Iris pigment epithelial cell (primary cell): ENCODE measurements around the gene FOXO3.
"Not testable (repeated sequence)": the region's sequence is repeated elsewhere in the genome, so short reads cannot be mapped to it uniquely, and the experiment has no call there.

ENCODE experiments used
- DNase-seq: peaks from one replicate; pipeline ENCODE4 v3.0.0-alpha.2; 2011; ENCODE audit warnings: low read depth

Gene FOXO3

GRCh38 chr6:108556250-108556649 lies 4.5 kb upstream of the FOXO3 start:
- DNase-seq, result no peak

DNA sequence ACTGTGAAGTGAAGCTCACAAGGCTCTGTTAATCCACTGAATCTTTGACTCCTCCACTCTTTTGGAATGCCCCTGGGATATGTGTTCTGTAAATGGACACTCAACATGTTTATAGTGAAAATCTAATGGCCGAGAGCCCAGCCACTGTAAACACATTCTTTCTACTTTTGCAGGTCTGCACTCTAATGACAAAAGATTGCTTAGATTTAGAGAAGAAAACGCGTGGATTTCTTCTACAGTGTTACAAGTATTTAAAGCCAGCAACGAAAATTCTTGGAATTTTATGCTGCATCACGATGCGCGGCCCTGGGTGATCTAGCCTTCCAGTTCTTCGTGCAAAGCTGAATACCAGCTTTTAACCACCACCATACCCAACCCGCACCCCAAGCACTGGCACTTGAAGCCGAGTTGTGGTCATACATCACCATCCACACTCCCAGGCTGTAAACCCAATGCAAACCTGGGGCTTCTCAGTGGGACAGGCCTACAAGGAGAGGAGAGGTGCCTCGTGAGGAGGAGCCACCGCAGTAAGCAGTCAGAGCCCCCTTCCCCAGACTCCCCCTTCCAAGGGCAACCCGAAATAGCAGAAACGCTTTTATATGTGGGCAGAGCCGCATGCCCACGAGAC lies 3.7 kb upstream of the FOXO3 start:
- peak; percentile 76 for DNase-seq

DNA sequence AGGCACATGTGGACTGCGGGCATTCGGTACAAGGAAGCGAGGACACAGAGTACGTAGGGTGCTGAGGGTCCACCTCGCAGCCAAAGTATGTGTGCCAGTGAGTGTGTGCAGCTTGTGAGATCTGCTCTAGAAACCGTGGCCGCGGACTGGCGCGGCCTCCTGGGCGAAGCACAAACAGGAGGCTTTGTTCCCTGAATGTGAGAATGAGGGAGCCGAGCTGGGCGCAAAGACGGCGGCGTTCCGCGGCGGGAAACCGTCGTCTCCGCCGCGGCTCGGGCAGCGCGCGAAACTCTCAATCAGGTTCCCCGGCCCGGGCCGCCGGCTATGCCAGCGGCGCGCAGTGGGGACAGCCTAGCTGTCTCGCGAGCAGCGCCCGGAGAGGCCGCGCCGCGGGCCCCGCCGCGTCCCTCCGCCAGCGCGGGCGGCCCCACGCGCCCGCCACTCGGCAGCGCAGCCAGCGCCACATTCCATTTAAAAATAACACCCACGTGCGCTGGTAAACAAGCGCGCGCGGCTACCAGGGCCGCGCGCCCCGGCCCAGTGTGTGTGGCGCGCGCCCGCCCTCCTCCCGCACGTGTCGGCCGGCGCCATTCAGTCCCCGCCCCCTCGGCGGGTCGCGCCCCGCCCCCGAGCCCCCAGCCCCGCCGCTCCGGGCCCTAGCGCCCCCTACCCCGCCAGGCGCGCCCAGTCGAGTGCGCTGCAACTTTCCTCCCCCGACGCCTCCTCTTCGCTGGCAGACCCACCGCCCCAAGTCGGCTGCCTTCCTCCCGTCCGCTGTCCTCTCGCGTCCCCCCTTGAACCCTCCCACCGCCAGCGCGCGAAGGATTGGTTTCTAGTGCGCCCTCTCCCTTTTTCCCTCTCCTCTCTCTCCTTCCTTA lies 3.0 kb upstream of the FOXO3 start:
- DNase-seq, result peak; percentile 65

- peak; percentile 100 for DNase-seq
These were observed 2.2 kb upstream of the FOXO3 start for GRCh38 chr6:108558372-108559096.

- peak; percentile 86 for DNase-seq
These were observed 1.4 kb upstream of the FOXO3 start for GRCh38 chr6:108559097-108559883.

- DNase-seq, result peak; percentile 74
These were observed 744 bp upstream of the FOXO3 start for GRCh38 chr6:108559884-108560462.

- not testable (repeated sequence) for DNase-seq
These were observed 561 bp downstream of the FOXO3 start for GRCh38 chr6:108561309-108561647.

DNA sequence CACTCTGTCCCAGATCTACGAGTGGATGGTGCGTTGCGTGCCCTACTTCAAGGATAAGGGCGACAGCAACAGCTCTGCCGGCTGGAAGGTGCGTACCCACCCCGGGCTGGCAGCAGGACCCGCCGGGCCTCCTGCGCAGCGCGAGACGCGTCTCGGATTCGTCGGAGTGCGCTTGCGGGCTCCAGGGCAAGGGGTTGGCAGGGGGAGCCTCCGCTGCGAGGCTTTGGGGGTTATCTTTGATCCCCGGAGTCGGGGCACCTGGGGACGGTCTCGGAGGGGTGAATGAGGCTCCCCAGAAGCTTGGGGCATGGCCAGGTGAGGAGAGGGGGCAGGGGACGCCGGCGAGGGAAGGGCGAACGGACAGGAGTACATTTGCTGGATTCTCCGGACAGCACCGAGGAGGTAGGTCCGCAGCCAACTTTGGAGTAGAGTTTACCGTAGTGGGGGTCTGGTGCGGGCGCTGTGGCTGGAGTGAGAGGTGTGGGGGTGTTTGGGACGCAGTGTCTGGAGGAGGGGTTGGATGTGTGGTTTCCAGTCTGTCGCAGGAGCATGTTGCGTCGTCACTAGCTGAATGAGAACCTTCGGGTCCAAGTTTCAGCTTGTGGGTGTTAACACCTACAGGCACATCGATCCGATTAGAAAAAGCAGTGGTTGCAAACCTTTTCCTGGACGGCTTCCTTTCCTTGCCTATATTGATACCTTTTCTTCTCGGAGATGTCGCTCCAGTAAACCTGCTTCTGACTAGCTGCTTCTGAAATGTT lies 1.2 kb downstream of the FOXO3 start:
- DNase-seq, result peak; percentile 28

GRCh38 chr6:108562503-108562993 lies 1.8 kb downstream of the FOXO3 start:
- DNase-seq, result peak; percentile 82

GRCh38 chr6:108563292-108563691 lies 2.6 kb downstream of the FOXO3 start:
- DNase-seq, result no peak

- DNase-seq, result peak; percentile 92
These were observed 3.5 kb downstream of the FOXO3 start for GRCh38 chr6:108564178-108564577.

DNA sequence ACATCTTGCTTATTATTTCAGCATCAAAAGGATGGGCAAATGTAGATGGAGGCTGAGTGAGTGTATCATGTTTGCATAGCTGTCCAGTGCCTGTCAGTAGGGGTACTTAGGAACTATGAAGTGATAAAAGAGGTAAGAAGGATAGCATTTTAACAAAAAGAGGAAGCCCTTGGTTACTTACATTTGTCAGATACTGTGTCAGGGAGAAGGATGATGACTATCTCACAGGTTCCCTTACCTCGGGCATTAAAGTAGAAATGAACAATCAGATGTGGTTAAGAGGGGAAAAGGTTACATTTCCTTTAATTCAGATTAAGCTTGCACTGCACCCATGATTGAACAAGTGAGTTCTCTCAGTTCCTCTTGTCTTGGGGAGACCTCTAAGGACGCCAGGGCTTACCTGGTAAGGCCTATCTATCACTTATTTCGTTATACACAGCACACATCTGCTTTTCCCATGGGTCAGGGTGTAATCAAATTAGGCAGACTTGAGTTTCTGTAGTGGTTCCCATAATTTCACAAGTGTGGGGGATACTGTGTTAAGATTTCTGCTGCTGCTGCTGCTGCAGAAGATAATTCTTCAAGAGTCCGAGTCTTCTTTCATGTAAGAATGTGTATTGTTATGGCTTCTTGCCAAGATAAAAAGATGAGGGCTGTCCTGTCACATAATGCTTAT lies 4.5 kb downstream of the FOXO3 start:
- DNase-seq, result peak; percentile 36

- peak; percentile 84 for DNase-seq
These were observed 5.2 kb downstream of the FOXO3 start for GRCh38 chr6:108565893-108566292.

DNA sequence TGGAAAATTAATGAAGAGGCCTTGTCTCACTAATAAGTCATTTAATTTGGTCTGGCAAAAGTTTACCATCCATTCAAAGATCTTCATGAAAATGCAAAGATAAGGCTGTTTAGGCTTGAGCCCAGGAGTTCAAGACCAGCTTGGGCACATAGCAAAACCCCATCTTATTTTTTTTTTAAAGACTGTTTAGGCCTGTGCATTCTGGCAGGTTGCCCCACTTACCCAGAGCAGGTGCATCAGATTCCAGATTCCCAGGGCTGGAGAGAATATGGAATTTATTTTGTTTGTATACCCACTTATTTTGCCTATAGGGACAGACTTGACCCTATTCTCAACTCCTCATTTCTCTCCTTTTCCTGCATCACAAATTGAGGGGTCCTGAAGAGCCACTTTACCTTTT lies 5.7 kb downstream of the FOXO3 start:
- no peak for DNase-seq

GRCh38 chr6:108568101-108568500 lies 7.4 kb downstream of the FOXO3 start:
- DNase-seq, result no peak

DNA sequence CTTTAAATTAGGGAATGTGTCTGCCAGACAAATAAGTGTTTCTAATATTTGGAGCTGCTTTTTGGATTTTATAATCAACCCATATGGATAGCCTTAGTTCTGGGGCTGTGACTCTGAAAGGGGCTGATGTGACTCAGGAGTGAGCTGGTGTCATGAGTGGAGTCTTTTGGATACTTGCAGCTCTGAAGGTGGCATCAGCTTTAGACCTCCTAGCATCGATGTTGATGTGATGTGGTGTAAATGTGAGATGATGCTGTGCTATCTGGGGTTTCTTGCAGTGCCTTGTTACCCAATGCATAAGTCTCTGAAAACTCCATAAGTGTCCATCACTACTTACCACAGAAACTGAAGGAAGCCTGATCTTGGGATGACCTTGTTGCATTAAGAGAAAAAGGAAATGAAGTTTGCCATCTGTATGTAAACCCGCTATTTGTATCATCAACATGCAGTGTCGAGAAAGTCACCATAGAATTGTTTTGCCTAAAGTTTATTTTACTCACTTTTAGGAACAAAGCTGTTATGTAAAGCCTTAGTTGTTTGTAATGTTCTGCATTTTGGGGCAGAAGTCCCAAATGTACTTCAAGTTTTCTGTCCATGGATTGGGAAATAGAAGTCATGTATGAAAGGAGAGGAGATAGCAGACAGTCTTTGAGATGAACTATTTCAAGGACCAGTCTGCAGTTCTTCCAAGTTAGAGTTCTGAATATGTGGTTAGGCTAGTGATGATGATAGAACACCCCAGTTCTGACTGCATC lies 8.0 kb downstream of the FOXO3 start:
- no peak for DNase-seq

DNA sequence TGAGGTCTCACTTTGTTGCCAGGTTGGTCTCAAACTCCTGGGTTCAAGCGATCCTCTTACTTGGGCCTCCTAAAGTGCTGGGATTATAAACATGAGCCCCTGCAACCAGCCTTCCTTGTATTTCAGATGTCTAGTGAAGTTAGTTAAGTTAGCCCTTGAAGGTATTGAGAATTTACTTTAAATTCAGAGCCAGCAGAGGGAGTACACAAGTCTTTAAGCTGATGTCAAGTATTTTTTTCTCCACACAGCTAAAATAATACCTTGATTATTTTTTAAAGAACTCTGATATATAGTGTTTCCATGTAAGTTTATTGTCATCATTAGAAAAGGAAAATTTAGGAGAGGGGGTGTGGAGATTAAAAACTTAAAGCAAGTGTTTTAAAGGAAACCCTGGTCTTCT lies 9.8 kb downstream of the FOXO3 start:
- DNase-seq, result no peak

- no peak for DNase-seq
These were observed 13.9 kb downstream of the FOXO3 start for GRCh38 chr6:108574457-108575141.
